OCI-LY7 (cell line): ENCODE data around the gene ZNF536. TPM values are rescaled to one million over a fixed set of nuclear protein-coding genes. Genes with fewer than 3 reads are reported as not detected.

Experiments used
- BruUV-seq: library from RNA; stranded (reverse); fragments of 400-500 nt; replicated peaks from 2 replicates; lab custom pipeline; 2021; lab: Mats Ljungman, UMichigan
- CTCF ChIA-PET: fragments of 300-600 bp; sonication (Branson Sonifier 250); formaldehyde crosslinking; loops from one replicate; lab custom pipeline; 2022; ENCODE audit warnings: antibody characterized with exemption; ENCODE audit not compliant: unreplicated experiment; lab: Charles Lee
- POLR2A ChIA-PET: fragments of 300-600 bp; sonication (Branson Sonifier 250); formaldehyde crosslinking; loops from one replicate; lab custom pipeline; 2022; ENCODE audit warnings: antibody characterized with exemption; lab: Charles Lee
- DNase-seq: peaks from one replicate; pipeline ENCODE4 v3.0.0-alpha.2; 2015; ENCODE audit warnings: low spot score
- H2AFZ ChIP-seq: fragments of 200-600 bp; sonication (generic), shearing (Covaris generic); 2 replicates; pipeline ENCODE4 v1.6.1; 2014; ENCODE audit warnings: mild to moderate bottlenecking, antibody characterized with exemption, low read length, moderate library complexity
- H3K27ac ChIP-seq: fragments of 200-600 bp; sonication (generic); 2 replicates; pipeline ENCODE4 v1.5.1; 2014; ENCODE audit warnings: mixed run types, low read depth, mild to moderate bottlenecking, moderate library complexity, low read length, inconsistent platforms; ENCODE audit not compliant: poor library complexity, severe bottlenecking
- H3K36me3 ChIP-seq: fragments of 200-600 bp; sonication (generic); 2 replicates; pipeline ENCODE4 v1.6.1; 2014; ENCODE audit warnings: mild to moderate bottlenecking, antibody characterized with exemption, low read length, moderate library complexity, mixed read lengths; ENCODE audit not compliant: insufficient read depth
- H3K4me1 ChIP-seq: fragments of 200-600 bp; sonication (generic); 2 replicates; pipeline ENCODE4 v1.5.1; 2014; ENCODE audit warnings: mild to moderate bottlenecking, low read length; ENCODE audit not compliant: insufficient read depth, poor library complexity, severe bottlenecking
- H3K4me2 ChIP-seq: fragments of 200-600 bp; sonication (generic); 2 replicates; pipeline ENCODE4 v1.6.1; 2014; ENCODE audit warnings: mild to moderate bottlenecking, low read length
- H3K4me3 ChIP-seq: fragments of 200-600 bp; sonication (generic); 2 replicates; pipeline ENCODE4 v1.5.1; 2014; ENCODE audit warnings: mild to moderate bottlenecking, low read depth, low read length; ENCODE audit not compliant: poor library complexity, severe bottlenecking
- H3K79me2 ChIP-seq: fragments of 200-600 bp; sonication (generic); 2 replicates; pipeline ENCODE4 v1.6.1; 2016; ENCODE audit warnings: low read depth, mild to moderate bottlenecking, low read length, moderate library complexity, mixed read lengths; ENCODE audit not compliant: insufficient read depth
- H3K9me2 ChIP-seq: fragments of 200-600 bp; sonication (generic); 2 replicates; pipeline ENCODE4 v1.6.1; 2016; ENCODE audit warnings: mild to moderate bottlenecking, low read length, mixed read lengths; ENCODE audit not compliant: insufficient read depth
- H3K9me3 ChIP-seq: fragments of 200-600 bp; sonication (generic); 2 replicates; pipeline ENCODE4 v1.6.1; 2014; ENCODE audit warnings: mild to moderate bottlenecking, mixed run types, low read length, mixed read lengths
- H4K20me1 ChIP-seq: fragments of 200-600 bp; sonication (generic); 2 replicates; pipeline ENCODE4 v1.6.1; 2014; ENCODE audit warnings: mild to moderate bottlenecking, antibody characterized with exemption, low read length, moderate library complexity, mixed read lengths; ENCODE audit not compliant: insufficient read depth
- EZH2phosphoT487 ChIP-seq: fragments of 200-600 bp; sonication (generic); IDR thresholded peaks from 2 replicates; pipeline ENCODE4 v1.6.1; 2018; ENCODE audit warnings: low read depth, borderline replicate concordance, mild to moderate bottlenecking, mixed run types, antibody characterized with exemption, low read length, moderate library complexity, mixed read lengths
- intact Hi-C: fragments of 100-400 bp; cut with micrococcal nuclease; formaldehyde crosslinking; loops from one replicate; pipeline ENCODE4 v1.10.0; 2022; ENCODE audit not compliant: unreplicated experiment
- total RNA-seq, 2 experiments: library from RNA; depleted of rRNA in 1 of 2; stranded (reverse); fragments of >200 nt in 1 of 2; shearing (Covaris generic) in 1 of 2; gene quantifications; 2 replicates each; pipeline ENCODE4 v1.2.3, GENCODE V29; 2014 to 2022
- TF ChIP-seq, protein P1 (sequence below): fragments of 200-600 bp; sonication (generic); conservative IDR thresholded peaks from 2 replicates; pipeline ENCODE4 v1.5.1; 2014; ENCODE audit warnings: mild to moderate bottlenecking, antibody characterized with exemption, low read length, moderate library complexity, mixed read lengths

Gene ZNF536
- total RNA-seq, 2 experiments from 2014 or later, result 0.06 to 0.30 TPM

DNA sequence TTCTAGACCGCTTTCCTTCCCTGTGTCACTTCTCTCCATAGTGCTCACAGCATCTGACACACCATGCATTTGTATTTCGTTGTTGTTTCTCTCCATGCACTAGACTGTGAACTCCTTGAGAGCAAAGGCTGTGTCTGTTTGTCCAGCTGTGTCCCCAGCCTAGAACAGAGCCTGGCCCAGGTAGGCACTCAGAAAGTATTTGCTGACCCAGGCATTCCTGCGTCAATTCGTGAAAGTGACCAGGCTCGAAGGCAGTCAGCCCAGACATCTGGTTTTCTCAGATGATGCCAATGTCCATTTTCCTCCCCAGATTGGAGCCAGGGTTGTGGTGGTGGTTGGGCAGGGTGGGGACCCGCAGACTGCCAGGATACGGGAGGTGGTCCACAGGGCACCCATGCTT is 164.8 kb downstream of the ZNF536 start:
- H3K4me1 ChIP-seq, result peaks cover 25% of the 10 kb centered on the region
- no peaks in the 10 kb centered on the region for H3K9me3 ChIP-seq
- TF ChIP-seq EZH2phosphoT487, result no peak
- TF ChIP-seq, protein P1, sequence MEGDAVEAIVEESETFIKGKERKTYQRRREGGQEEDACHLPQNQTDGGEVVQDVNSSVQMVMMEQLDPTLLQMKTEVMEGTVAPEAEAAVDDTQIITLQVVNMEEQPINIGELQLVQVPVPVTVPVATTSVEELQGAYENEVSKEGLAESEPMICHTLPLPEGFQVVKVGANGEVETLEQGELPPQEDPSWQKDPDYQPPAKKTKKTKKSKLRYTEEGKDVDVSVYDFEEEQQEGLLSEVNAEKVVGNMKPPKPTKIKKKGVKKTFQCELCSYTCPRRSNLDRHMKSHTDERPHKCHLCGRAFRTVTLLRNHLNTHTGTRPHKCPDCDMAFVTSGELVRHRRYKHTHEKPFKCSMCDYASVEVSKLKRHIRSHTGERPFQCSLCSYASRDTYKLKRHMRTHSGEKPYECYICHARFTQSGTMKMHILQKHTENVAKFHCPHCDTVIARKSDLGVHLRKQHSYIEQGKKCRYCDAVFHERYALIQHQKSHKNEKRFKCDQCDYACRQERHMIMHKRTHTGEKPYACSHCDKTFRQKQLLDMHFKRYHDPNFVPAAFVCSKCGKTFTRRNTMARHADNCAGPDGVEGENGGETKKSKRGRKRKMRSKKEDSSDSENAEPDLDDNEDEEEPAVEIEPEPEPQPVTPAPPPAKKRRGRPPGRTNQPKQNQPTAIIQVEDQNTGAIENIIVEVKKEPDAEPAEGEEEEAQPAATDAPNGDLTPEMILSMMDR, result no peak
- no peaks in the 10 kb centered on the region for H3K79me2 ChIP-seq
- no peak overlapping the region for H3K4me3 ChIP-seq
- H3K27ac ChIP-seq, result no peak overlapping the region
- intact Hi-C loops, result no loop called here
- no TSS peak for BruUV-seq
- CTCF ChIA-PET, result no interaction called here
- no peaks in the 10 kb centered on the region for H4K20me1 ChIP-seq
- H3K36me3 ChIP-seq, result no peaks in the 10 kb centered on the region
- POLR2A ChIA-PET, result interaction anchor here (0.5 kb wide), 1 partner anchor 85 kb away, joined by 3 read pairs; no protein-coding TSS in a partner anchor
- no peak overlapping the region for H2AFZ ChIP-seq
- no peak for DNase-seq
- no peaks in the 10 kb centered on the region for H3K9me2 ChIP-seq
- H3K4me2 ChIP-seq, result no peak overlapping the region

DNA sequence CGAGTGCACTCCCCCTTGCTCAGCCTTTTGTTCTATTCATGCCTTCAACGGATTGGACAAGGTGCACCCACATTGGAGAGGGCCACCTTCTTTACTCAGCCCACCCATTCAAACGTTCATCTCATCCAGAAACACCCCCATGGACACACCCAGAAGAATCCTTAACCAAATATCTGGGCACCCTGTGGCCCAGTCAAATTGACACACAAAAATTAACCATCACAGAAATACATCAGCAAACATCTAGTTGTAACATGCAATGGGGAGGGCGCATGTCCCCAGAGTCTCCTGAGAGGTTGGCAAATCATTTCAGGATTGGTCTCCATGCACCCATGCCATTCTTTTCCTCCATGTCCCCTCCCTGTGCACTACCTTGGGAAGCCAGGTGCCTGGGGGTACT is 167.1 kb downstream of the ZNF536 start:
- Histone ChIP-seq H3K4me3 (no peak overlapping the region), H3K36me3 (no peaks in the 10 kb centered on the region), H4K20me1 (no peaks in the 10 kb centered on the region), H3K27ac (no peak overlapping the region), H3K79me2 (no peaks in the 10 kb centered on the region), H3K9me3 (no peaks in the 10 kb centered on the region), H2AFZ (no peak overlapping the region), H3K9me2 (no peaks in the 10 kb centered on the region), H3K4me2 (no peak overlapping the region), H3K4me1 (peaks cover 40% of the 10 kb centered on the region)
- ChIA-PET CTCF (no interaction called here), POLR2A (interaction anchor here (1.0 kb wide), 1 partner anchor 12 kb away, joined by 3 read pairs; no protein-coding TSS in a partner anchor)
- intact Hi-C loops, result no loop called here
- DNase-seq, result no peak
- TF ChIP-seq, protein P1, result no peak
- TF ChIP-seq EZH2phosphoT487, result no peak
- no TSS peak for BruUV-seq

DNA sequence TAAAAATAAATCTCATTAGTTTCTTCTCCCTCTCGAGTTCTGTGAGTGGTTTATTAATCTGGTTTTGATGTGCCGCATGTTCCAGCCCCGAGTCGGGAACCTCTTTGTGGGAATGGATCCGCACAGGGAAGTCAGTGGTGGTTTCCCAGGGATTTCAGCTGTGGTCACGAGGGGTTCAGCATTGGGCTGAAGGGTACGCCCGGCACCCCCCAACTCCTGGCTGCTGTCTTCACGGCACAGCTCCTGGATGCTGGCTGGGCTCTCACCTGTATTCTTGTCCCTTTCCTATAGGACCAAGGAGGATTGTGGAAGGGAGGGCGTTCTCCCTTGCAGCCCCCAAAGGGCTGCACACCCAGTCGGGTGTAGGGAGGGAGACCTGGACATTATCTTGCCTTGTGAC is 167.8 kb downstream of the ZNF536 start:
- ChIA-PET CTCF (no interaction called here), POLR2A (interaction anchor here (1.0 kb wide), 1 partner anchor 11 kb away, joined by 3 read pairs; no protein-coding TSS in a partner anchor)
- Histone ChIP-seq H2AFZ (no peak overlapping the region), H3K36me3 (no peaks in the 10 kb centered on the region), H3K9me2 (no peaks in the 10 kb centered on the region), H3K27ac (peak overlapping the region; percentile 68), H4K20me1 (no peaks in the 10 kb centered on the region), H3K4me2 (peak overlapping the region; percentile 39; the same call in 1 of the 2 replicates), H3K79me2 (no peaks in the 10 kb centered on the region), H3K4me3 (no peak overlapping the region), H3K9me3 (no peaks in the 10 kb centered on the region), H3K4me1 (peaks cover 40% of the 10 kb centered on the region)
- TF ChIP-seq, protein P1, result no peak
- TF ChIP-seq EZH2phosphoT487, result no peak
- DNase-seq, result no peak
- intact Hi-C loops, result loop anchor here (5.0 kb wide), 1 partner anchor 613 kb away; no protein-coding TSS in a partner anchor
- BruUV-seq, result no TSS peak
